Measurements from ENCODE around the gene ZNF420. TPM values are rescaled to one million over a fixed set of nuclear protein-coding genes. Genes with fewer than 3 reads are reported as not detected.

ZNF420 gene
- total and polyA plus RNA-seq, 7 experiments from 2014 or later = 10.8 to 34.9 (median 22.8) TPM

DNA sequence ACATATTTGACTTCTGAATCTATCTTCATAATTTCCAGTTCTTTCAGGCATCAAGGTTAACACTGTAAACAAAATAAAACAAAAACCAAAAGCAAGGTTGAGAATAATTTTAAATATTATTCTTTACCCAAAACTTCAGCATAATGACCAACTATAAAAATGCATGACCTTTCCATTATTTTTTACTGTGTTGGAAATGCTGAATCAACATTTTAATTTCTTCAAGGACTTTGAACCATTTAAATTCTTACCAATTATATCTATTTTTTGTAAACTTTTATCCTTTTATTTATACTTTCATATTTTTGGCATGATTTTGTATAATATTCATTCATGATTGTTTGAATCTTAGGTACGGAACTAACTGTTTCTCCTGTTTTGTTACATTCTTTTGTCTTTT lies 87.4 kb downstream of the ZNF420 start:
- peaks cover 0 to 11% (median 4%) of the 10 kb centered on the region in 7 donors for H3K4me1 Mint-ChIP-seq
- DNase-seq = no peak
- H3K4me3 Mint-ChIP-seq = no peak overlapping the region
- Histone ChIP-seq H3K27me3 (ENCODE audit: control insufficient read depth in 2 of 2, insufficient read depth in 2 of 2, low read length in 2 of 2) (no peaks in the 10 kb centered on the region), H3K27ac (ENCODE audit: low read depth, low read length) (no peak overlapping the region), H3K9me3 (ENCODE audit: control insufficient read depth in 2 of 3, low read length in 3 of 3) (peaks cover 0 to 58% (median 26%) of the 10 kb centered on the region in 3 experiments), H3K36me3 (ENCODE audit: control insufficient read depth in 2 of 3, insufficient read depth in 3 of 3, low read length in 3 of 3) (peaks cover 15 to 62% (median 21%) of the 10 kb centered on the region in 3 experiments), H3K4me1 (ENCODE audit: control insufficient read depth in 2 of 2, insufficient read depth in 2 of 2, low read length in 2 of 2) (no peaks in the 10 kb centered on the region), H3K4me3 (ENCODE audit: low read length) (no peak overlapping the region)
- peaks cover 34 to 85% (median 74%) of the 10 kb centered on the region in 5 donors for H3K36me3 Mint-ChIP-seq
- CTCF ChIA-PET = no interaction called here
- H3K9me3 Mint-ChIP-seq = peaks cover 12 to 93% (median 63%) of the 10 kb centered on the region in 11 donors
- ATAC-seq = no peak
- intact Hi-C loops (cut with micrococcal nuclease) = no loop called here
- no peak overlapping the region for H3K27ac Mint-ChIP-seq
- no peaks in the 10 kb centered on the region for H3K27me3 Mint-ChIP-seq
- POLR2A ChIA-PET = interaction anchor here (0.6 kb wide), 1 partner anchor 514 kb away, joined by 3 read pairs; no protein-coding TSS in a partner anchor

DNA sequence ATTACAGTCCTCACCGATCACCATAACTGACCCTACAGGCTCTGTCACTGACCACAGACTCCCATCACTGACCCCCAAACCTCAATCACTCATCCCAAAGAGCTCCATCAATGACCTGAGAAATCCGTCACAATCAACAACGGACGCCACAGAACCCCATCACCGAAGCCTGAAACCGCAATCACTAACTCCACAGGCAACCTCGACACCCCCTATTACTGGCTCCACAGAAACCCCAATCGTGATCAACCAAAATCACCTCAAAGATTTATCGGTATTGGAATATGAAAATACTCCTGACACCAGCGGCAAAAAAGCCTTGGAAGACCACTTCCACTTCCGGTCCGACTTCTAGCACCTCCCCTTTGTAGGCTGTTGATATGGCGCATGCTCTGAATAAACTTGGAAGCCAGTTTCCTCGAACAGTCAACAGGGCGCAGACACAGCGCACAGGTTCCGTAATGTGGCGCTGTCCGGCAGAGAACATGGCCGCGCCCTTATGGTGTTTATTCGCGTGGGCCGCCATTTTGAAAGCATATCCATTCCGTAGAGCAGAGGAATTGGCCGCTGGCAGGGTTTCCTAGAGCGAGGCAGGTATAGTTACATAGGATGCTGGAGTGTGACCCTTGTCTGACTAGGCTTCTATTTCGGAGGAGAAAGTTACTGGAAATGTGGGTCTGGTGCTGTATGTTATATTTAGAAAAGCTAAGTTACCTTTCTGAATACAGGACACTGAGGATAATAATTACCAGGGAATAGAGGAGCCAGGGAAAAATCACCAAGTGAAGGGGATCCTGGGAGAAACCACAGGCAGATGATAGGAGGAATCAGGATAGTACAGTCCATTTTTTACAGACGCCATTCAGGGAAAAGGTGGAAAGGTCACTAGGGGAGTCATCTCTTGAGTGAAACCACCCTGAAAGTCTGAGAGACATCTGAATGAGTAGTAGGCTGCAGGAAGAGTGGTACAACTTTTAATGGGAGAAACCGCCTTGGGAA lies 94.4 kb downstream of the ZNF420 start, which contains the start of gene ZNF585A:
TSS of gene ZNF585A (minus strand) at position 328 of the 999 bp plus-strand sequence. CDS start 2,785 bp downstream, outside the sequence.
- ChIA-PET CTCF (no interaction called here), POLR2A (interaction anchor here (0.5 to 1.5 kb wide), 6 partner anchors 35 to 335 kb away, joined by 3 to 5 read pairs (median 4); partner anchors contain the start of gene ZNF790)
- Mint-ChIP-seq H3K36me3 (peaks cover 15 to 40% (median 37%) of the 10 kb centered on the region in 5 donors), H3K4me1 (peaks cover 0 to 16% (median 4%) of the 10 kb centered on the region in 7 donors), H3K4me3 (peak within 1 kb of the TSS in 3 of 10 donors; percentile 36 to 73 (median 39)), H3K9me3 (peaks cover 6 to 63% (median 33%) of the 10 kb centered on the region in 11 donors), H3K27me3 (no peaks in the 10 kb centered on the region), H3K27ac (no peak within 1 kb of the TSS)
- Histone ChIP-seq H3K9me3 (ENCODE audit: control insufficient read depth in 2 of 3, low read length in 3 of 3) (peaks cover 0 to 19% (median 0%) of the 10 kb centered on the region in 3 experiments), H3K4me1 (ENCODE audit: control insufficient read depth in 2 of 2, insufficient read depth in 2 of 2, low read length in 2 of 2) (no peaks in the 10 kb centered on the region), H3K27me3 (ENCODE audit: control insufficient read depth in 2 of 2, insufficient read depth in 2 of 2, low read length in 2 of 2) (no peaks in the 10 kb centered on the region), H3K4me3 (ENCODE audit: low read length) (peak within 1 kb of the TSS; percentile 90), H3K36me3 (ENCODE audit: control insufficient read depth in 2 of 3, insufficient read depth in 3 of 3, low read length in 3 of 3) (peaks cover 11 to 30% (median 15%) of the 10 kb centered on the region in 3 experiments), H3K27ac (ENCODE audit: low read depth, low read length) (peak within 1 kb of the TSS; percentile 84)
- intact Hi-C loops (cut with micrococcal nuclease) = loop anchor here (1.0 to 5.0 kb wide), 26 partner anchors 38 to 1202 kb away; partner anchors contain the start of genes ZNF345 (in 2 of the 2), ZNF420 (in 2 of the 2), ZNF568 (in 2 of the 2) and ZNF585B (in 2 of the 2)
- ATAC-seq (peak; percentile 100), DNase-seq (peak; percentile 68 to 92 (median 88))

Other genes starting within 250 kb of the ZNF420 start
- gene ZNF790, start 240.0 kb upstream of the ZNF420 start, total RNA-seq = 10 to 100 TPM in 2 of 5 experiments, 1 to 10 TPM in 3; 2.6 to 14.4 (median 7.3) TPM
- gene ZNF790, start 240.0 kb upstream of the ZNF420 start, polyA plus RNA-seq = 1 to 10 TPM; 6.2 to 7.6 TPM
- 10 to 100 TPM in 2 of 5 experiments, 1 to 10 TPM in 3; 6.8 to 18.2 (median 7.8) TPM for gene ZNF345, start 227.6 kb upstream of the ZNF420 start, total RNA-seq
- gene ZNF345, start 227.6 kb upstream of the ZNF420 start, polyA plus RNA-seq = 10 to 100 TPM in 1 of 2 donors, 1 to 10 TPM in 1; 10.0 to 11.8 TPM
- gene ZNF829, start 162.1 kb upstream of the ZNF420 start, total RNA-seq = 1 to 10 TPM; 2.6 to 9.0 (median 6.3) TPM
- 1 to 10 TPM; 2.6 to 7.2 TPM for gene ZNF829, start 162.1 kb upstream of the ZNF420 start, polyA plus RNA-seq
- gene ZNF568, start 162.1 kb upstream of the ZNF420 start, total RNA-seq = 10 to 100 TPM in 2 of 5 experiments, 1 to 10 TPM in 3; 8.2 to 18.0 (median 9.3) TPM
- 10 to 100 TPM in 1 of 2 donors, 1 to 10 TPM in 1; 9.5 to 15.1 TPM for gene ZNF568, start 162.1 kb upstream of the ZNF420 start, polyA plus RNA-seq
- gene ZNF585A, start 94.3 kb downstream of the ZNF420 start, total RNA-seq = 10 to 100 TPM in 2 of 5 experiments, 1 to 10 TPM in 3; 3.5 to 24.3 (median 7.2) TPM
- 10 to 100 TPM; 35.8 to 56.8 TPM for gene ZNF585A, start 94.3 kb downstream of the ZNF420 start, polyA plus RNA-seq
- gene ZNF585B, start 132.1 kb downstream of the ZNF420 start, total RNA-seq = 10 to 100 TPM in 3 of 5 experiments, 1 to 10 TPM in 2; 4.2 to 24.0 (median 13.5) TPM
- gene ZNF585B, start 132.1 kb downstream of the ZNF420 start, polyA plus RNA-seq = 1 to 10 TPM; 8.4 to 10.0 TPM
- gene ZNF383, start 139.8 kb downstream of the ZNF420 start, total RNA-seq = 10 to 100 TPM; 12.2 to 33.4 (median 21.2) TPM
- gene ZNF383, start 139.8 kb downstream of the ZNF420 start, polyA plus RNA-seq = 10 to 100 TPM; 11.8 to 13.2 TPM

Measured in naive thymus-derived CD4-positive, alpha-beta T cell (primary cell).